OCI-LY1 (cell line): ENCODE results near the gene NRP2.

ENCODE experiments used
- H2AFZ ChIP-seq: fragments of 200-600 bp; sonication (generic), shearing (Covaris generic); 2 replicates; pipeline ENCODE4 v1.6.0; 2014; ENCODE audit warnings: antibody characterized with exemption, mild to moderate bottlenecking, low read length
- H3F3A ChIP-seq: fragments of 200-600 bp; sonication (generic), shearing (Covaris generic); 2 replicates; pipeline ENCODE4 v1.6.0; 2014; ENCODE audit warnings: mild to moderate bottlenecking, antibody characterized with exemption, low read length, moderate library complexity; ENCODE audit not compliant: insufficient read depth
- H3K27ac ChIP-seq: fragments of 200-600 bp; sonication (generic); 2 replicates; pipeline ENCODE4 v1.5.1; 2014; ENCODE audit warnings: low read length, mixed run types, mild to moderate bottlenecking, low read depth; ENCODE audit not compliant: poor library complexity, severe bottlenecking
- H3K27me3 ChIP-seq: fragments of 200-600 bp; sonication (generic); 2 replicates; pipeline ENCODE4 v1.6.0; 2014; ENCODE audit warnings: antibody characterized with exemption, mild to moderate bottlenecking, low read length, moderate library complexity; ENCODE audit not compliant: insufficient read depth
- H3K36me3 ChIP-seq: fragments of 200-600 bp; sonication (generic); 2 replicates; pipeline ENCODE4 v1.6.1; 2014; ENCODE audit warnings: mild to moderate bottlenecking, antibody characterized with exemption, low read length, moderate library complexity, mixed read lengths; ENCODE audit not compliant: insufficient read depth
- H3K4me1 ChIP-seq: fragments of 200-600 bp; sonication (generic); 2 replicates; pipeline ENCODE4 v1.5.1; 2014; ENCODE audit warnings: mild to moderate bottlenecking, low read length, moderate library complexity; ENCODE audit not compliant: insufficient read depth, severe bottlenecking
- H3K4me2 ChIP-seq: fragments of 200-600 bp; sonication (generic), shearing (Covaris generic); 2 replicates; pipeline ENCODE4 v1.6.1; 2014; ENCODE audit warnings: low read length
- H3K4me3 ChIP-seq: fragments of 200-600 bp; sonication (generic); 2 replicates; pipeline ENCODE4 v1.5.1; 2014; ENCODE audit warnings: low read length, low read depth, mild to moderate bottlenecking, mixed read lengths; ENCODE audit not compliant: poor library complexity, severe bottlenecking
- H3K79me2 ChIP-seq: fragments of 200-600 bp; shearing (Covaris generic); 2 replicates; pipeline ENCODE4 v1.6.1; 2016; ENCODE audit warnings: mixed run types, low read length, mixed read lengths; ENCODE audit not compliant: insufficient read depth
- H3K9ac ChIP-seq: fragments of 200-600 bp; sonication (generic), shearing (Covaris generic); 2 replicates; pipeline ENCODE4 v1.6.1; 2014; ENCODE audit warnings: mild to moderate bottlenecking, low read length, mixed read lengths
- H3K9me2 ChIP-seq: fragments of 200-600 bp; sonication (generic), shearing (Covaris generic); 2 replicates; pipeline ENCODE4 v1.6.1; 2014; ENCODE audit warnings: low read depth, mild to moderate bottlenecking, low read length, mixed read lengths
- H3K9me3 ChIP-seq: fragments of 200-600 bp; shearing (Covaris generic); 2 replicates; pipeline ENCODE4 v1.6.1; 2014; ENCODE audit warnings: low read length, mixed read lengths
- H4K20me1 ChIP-seq: fragments of 200-600 bp; sonication (generic), shearing (Covaris generic); 2 replicates; pipeline ENCODE4 v1.6.0; 2016; ENCODE audit warnings: mild to moderate bottlenecking, low read length; ENCODE audit not compliant: insufficient read depth
- CTCF ChIP-seq: fragments of 200-600 bp; sonication (generic), shearing (Covaris generic); IDR thresholded peaks from 2 replicates; pipeline ENCODE4 v1.5.1; 2017; ENCODE audit warnings: mild to moderate bottlenecking, antibody characterized with exemption, low read length, moderate library complexity, mixed read lengths
- EZH2 ChIP-seq: fragments of 200-600 bp; sonication (generic), shearing (Covaris generic); IDR thresholded peaks from 2 replicates; pipeline ENCODE4 v1.8.0; 2017; ENCODE audit warnings: borderline replicate concordance, mixed run types, mild to moderate bottlenecking, antibody characterized with exemption, low read length, moderate library complexity, mixed read lengths

Gene NRP2

DNA sequence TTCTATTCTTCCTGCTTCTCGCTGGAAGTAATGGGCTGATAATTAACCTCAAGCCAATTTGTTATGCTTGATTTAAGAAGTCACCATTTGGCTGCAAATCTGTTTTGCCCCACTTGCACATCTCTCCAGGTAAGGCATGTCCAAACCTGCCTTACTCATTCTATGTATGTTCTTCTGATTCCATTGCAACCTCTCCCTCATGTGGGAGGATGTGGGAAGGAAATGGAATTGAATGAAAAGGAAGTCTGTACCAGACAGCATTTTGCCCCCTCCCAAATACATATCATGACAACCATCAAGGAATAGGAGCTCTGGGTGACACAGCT is 131.7 kb downstream of the NRP2 start:
- TF ChIP-seq EZH2 (no peak), CTCF (no peak)
- no peaks in the 10 kb centered on the region for H3K27me3 ChIP-seq

DNA sequence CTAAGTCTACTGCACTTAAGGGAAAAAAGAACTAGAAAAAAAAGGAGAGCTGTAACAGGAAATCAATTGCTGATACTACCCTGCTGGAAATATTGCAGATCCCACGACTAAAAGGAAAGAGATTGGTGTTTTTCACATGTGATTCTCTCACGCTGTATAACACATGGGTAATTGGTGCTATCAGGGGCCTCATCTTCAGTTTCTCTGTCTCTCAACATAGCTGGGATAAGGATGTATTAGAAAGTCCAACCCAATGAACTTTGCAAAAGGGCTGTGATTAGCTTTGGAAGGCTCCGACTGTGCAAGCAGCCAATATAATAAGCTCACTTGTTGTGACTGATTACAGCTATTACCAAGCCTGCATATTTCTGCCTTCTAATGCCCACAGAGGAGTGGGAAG is 133.4 kb downstream of the NRP2 start:
- no peak overlapping the region for H2AFZ ChIP-seq

More for the DNA sequence above, 131.7 kb downstream of the NRP2 start:
- H3K9ac ChIP-seq = no peak overlapping the region
- no peaks in the 10 kb centered on the region for H3K9me3 ChIP-seq
- no peaks in the 10 kb centered on the region for H3F3A ChIP-seq
- H2AFZ ChIP-seq = no peak overlapping the region
- no peaks in the 10 kb centered on the region for H3K79me2 ChIP-seq
- no peak overlapping the region for H3K27ac ChIP-seq
- no peak overlapping the region for H3K4me2 ChIP-seq
- H3K4me1 ChIP-seq = no peaks in the 10 kb centered on the region
- H3K9me2 ChIP-seq = no peaks in the 10 kb centered on the region
- H4K20me1 ChIP-seq = no peaks in the 10 kb centered on the region
- no peaks in the 10 kb centered on the region for H3K36me3 ChIP-seq
- no peak overlapping the region for H3K4me3 ChIP-seq

GRCh38 chr2:205816268-205816667 is 134.0 kb downstream of the NRP2 start:
- Histone ChIP-seq H3K79me2 (no peaks in the 10 kb centered on the region), H3K9ac (no peak overlapping the region)

More for the DNA sequence above, 133.4 kb downstream of the NRP2 start:
- Histone ChIP-seq H3K27ac (no peak overlapping the region), H3K4me2 (no peak overlapping the region), H3K27me3 (no peaks in the 10 kb centered on the region), H3K79me2 (no peaks in the 10 kb centered on the region), H4K20me1 (no peaks in the 10 kb centered on the region), H3K9me2 (no peaks in the 10 kb centered on the region), H3K4me3 (no peak overlapping the region), H3F3A (no peaks in the 10 kb centered on the region), H3K36me3 (no peaks in the 10 kb centered on the region), H3K4me1 (no peaks in the 10 kb centered on the region), H3K9me3 (no peaks in the 10 kb centered on the region), H3K9ac (no peak overlapping the region)
- no peak for TF ChIP-seq CTCF
- TF ChIP-seq EZH2 = no peak

More at GRCh38 chr2:205816268-205816667, 134.0 kb downstream of the NRP2 start:
- Histone ChIP-seq H3K4me3 (no peak overlapping the region), H3K4me2 (no peak overlapping the region), H3K27me3 (no peaks in the 10 kb centered on the region), H3K9me3 (no peaks in the 10 kb centered on the region), H2AFZ (no peak overlapping the region), H3K4me1 (no peaks in the 10 kb centered on the region), H3F3A (no peaks in the 10 kb centered on the region), H3K36me3 (no peaks in the 10 kb centered on the region), H3K27ac (no peak overlapping the region), H4K20me1 (no peaks in the 10 kb centered on the region), H3K9me2 (no peaks in the 10 kb centered on the region)
- no peak for TF ChIP-seq EZH2
- no peak for TF ChIP-seq CTCF
